SK-N-SH treated with all-trans-retinoic acid at 6 μM for 48 hours (cell line): Measurements from ENCODE around the gene POMP.

Experiments used
- ARNTL ChIP-seq: fragments of 450-650 bp; formaldehyde crosslinking; IDR thresholded peaks from 2 replicates; pipeline ENCODE4 v1.5.0; 2020; ENCODE audit warnings: low read depth, mild to moderate bottlenecking, moderate library complexity, borderline replicate concordance
- GLIS3 ChIP-seq: fragments of 250-450 bp; sonication (Bioruptor Pico); IDR thresholded peaks from 2 replicates; pipeline ENCODE4 v1.5.0; 2020; ENCODE audit warnings: mild to moderate bottlenecking, moderate library complexity
- ZC3H10 ChIP-seq: fragments of 250-450 bp; sonication (Bioruptor Pico); IDR thresholded peaks from 2 replicates; pipeline ENCODE4 v1.5.1; 2021; ENCODE audit warnings: mild to moderate bottlenecking, moderate library complexity
- ZNF8 ChIP-seq: fragments of 450-650 bp; formaldehyde crosslinking; IDR thresholded peaks from 2 replicates; pipeline ENCODE4 v1.5.0; 2020; ENCODE audit warnings: mild to moderate bottlenecking, moderate library complexity

DNA sequence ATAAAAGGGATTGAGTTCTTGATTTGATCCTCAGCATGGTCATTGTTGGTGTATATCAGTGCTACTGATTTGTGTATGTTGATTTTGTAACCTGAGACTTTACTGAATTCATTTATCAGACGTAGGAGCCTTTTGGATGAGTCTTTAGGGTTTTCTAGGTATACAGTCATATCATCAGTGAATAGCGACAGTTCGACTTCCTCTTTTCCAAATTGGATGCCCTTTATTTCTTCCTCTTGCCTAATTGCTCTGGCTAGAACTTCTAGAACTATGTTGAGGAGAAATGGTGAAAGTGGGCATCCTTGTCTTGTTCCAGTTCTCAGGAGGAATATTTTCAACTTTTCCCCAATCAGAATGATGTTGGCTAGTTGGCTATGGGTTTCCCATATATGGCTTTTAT is 27.0 kb downstream of the POMP start:
- no peak for TF ChIP-seq GLIS3
- no peak for TF ChIP-seq ARNTL (CRISPR knock-in tag)
- TF ChIP-seq ZC3H10, result no peak
- no peak for TF ChIP-seq ZNF8
